GM18909 (cell line): ENCODE data around the gene WBP2NL.
"Not testable (repeated sequence)": the region's sequence is repeated elsewhere in the genome, so short reads cannot be mapped to it uniquely, and the experiment has no call there.

ENCODE experiments used
- ATAC-seq: cut with Tn5 transposase; IDR thresholded peaks from one replicate; pipeline ENCODE4 v1.9.1; 2021; ENCODE audit warnings: mild to moderate bottlenecking; ENCODE audit not compliant: unreplicated experiment, poor library complexity

WBP2NL gene

GRCh38 chr22:42069801-42070516 lies 71.4 kb downstream of the WBP2NL start:
- peak; percentile 11 for ATAC-seq

GRCh38 chr22:42070517-42071422 lies 72.2 kb downstream of the WBP2NL start, which contains the start of gene NAGA:
TSS of gene NAGA (minus strand) at chr22:42070812. CDS start at chr22:42070297, 515 bp downstream.
- ATAC-seq = peak; percentile 87

- not testable (repeated sequence) for ATAC-seq
Measured at GRCh38 chr22:42071508-42071907, 72.9 kb downstream of the WBP2NL start.

- no peak for ATAC-seq
Measured at GRCh38 chr22:42072606-42073330, 74.2 kb downstream of the WBP2NL start.

- no peak for ATAC-seq
Measured at GRCh38 chr22:42073621-42074041, 75.0 kb downstream of the WBP2NL start.

GRCh38 chr22:42074132-42074811 lies 75.7 kb downstream of the WBP2NL start, which contains the start of gene PHETA2:
TSS of gene PHETA2 (plus strand) at chr22:42074248. CDS start at chr22:42077294, 3,046 bp downstream.
- ATAC-seq = no peak

- no peak for ATAC-seq
Measured at GRCh38 chr22:42074846-42075676, 76.5 kb downstream of the WBP2NL start.

GRCh38 chr22:42076764-42077485 lies 78.3 kb downstream of the WBP2NL start:
- no peak for ATAC-seq

- no peak for ATAC-seq
Measured at GRCh38 chr22:42077486-42078125, 79.0 kb downstream of the WBP2NL start.
